Gastroesophageal sphincter (tissue), 4 donors: Measurements from ENCODE around the gene DYSF. TPM values are rescaled to one million over a fixed set of nuclear protein-coding genes. Genes with fewer than 3 reads are reported as not detected.

Experiments
- ATAC-seq: fragments of 150-250 bp; one replicate; pipeline ENCODE4 v1.9.1; 2016; ENCODE audit warnings: mild to moderate bottlenecking, moderate library complexity
- H3K27ac ChIP-seq, 4 donors: fragments of 200-600 bp; sonication (generic) in 3 of 4; 1 replicate in 3 of 4; 2 replicates in 1 of 4; pipeline ENCODE4 v1.5.1; 2016 to 2019
- H3K27me3 ChIP-seq: fragments of 200-600 bp; sonication (generic); one replicate; pipeline ENCODE4 v1.5.1; 2019
- H3K36me3 ChIP-seq, 2 donors: fragments of 200-600 bp; sonication (generic); one replicate each; pipeline ENCODE4 v1.5.1; 2019; ENCODE audit warnings: control low read depth in 1 of 2
- H3K4me1 ChIP-seq, 3 donors: fragments of 200-600 bp; sonication (generic); 1 replicate in 2 of 3; 2 replicates in 1 of 3; pipeline ENCODE4 v1.5.1; 2016 to 2019; ENCODE audit warnings: control low read depth in 2 of 3
- H3K4me3 ChIP-seq, 2 donors: fragments of 200-600 bp; sonication (generic); one replicate each; pipeline ENCODE4 v1.5.1; 2019; ENCODE audit warnings: mild to moderate bottlenecking in 1 of 2, moderate library complexity in 1 of 2
- H3K9me3 ChIP-seq, 3 donors: fragments of 200-600 bp; sonication (generic); one replicate each; pipeline ENCODE4 v1.5.1; 2017 to 2019; ENCODE audit warnings: control low read depth in 2 of 3
- EP300 ChIP-seq: sonication (generic); formaldehyde crosslinking; IDR thresholded peaks from one replicate; pipeline ENCODE4 v1.6.1; 2017; ENCODE audit warnings: antibody characterized with exemption, mild to moderate bottlenecking
- POLR2A ChIP-seq, 2 donors: fragments of 450-650 bp; IDR thresholded peaks; one replicate each; pipeline ENCODE4 v1.6.1; 2017; ENCODE audit warnings: antibody characterized with exemption in 2 of 2, mild to moderate bottlenecking in 2 of 2, moderate library complexity in 1 of 2
- POLR2AphosphoS5 ChIP-seq: sonication (generic); formaldehyde crosslinking; IDR thresholded peaks from one replicate; pipeline ENCODE4 v1.6.1; 2017; ENCODE audit warnings: antibody characterized with exemption
- WGBS, 2 donors: methylation state at CpG; one replicate each; pipeline ENCODE4 v1.1.5; 2018; ENCODE audit warnings: low coverage in 1 of 2; 5-methylcytosine and 5-hydroxymethylcytosine counted together
- total RNA-seq, 4 donors: library from RNA; depleted of rRNA; stranded (reverse); fragments of >200 nt; gene quantifications; one replicate each; pipeline ENCODE4 v1.1.0, GENCODE V29; 2016
- TF ChIP-seq, protein P1 (sequence below), 4 experiments: fragments of 200-600 bp in 2 of 4; fragments of 450-650 bp in 2 of 4; sonication (generic) in 1 of 4; IDR thresholded peaks; one replicate each; pipeline ENCODE4 v1.5.1; 2017 to 2019; ENCODE audit warnings: antibody characterized with exemption in 4 of 4, mild to moderate bottlenecking in 2 of 4, moderate library complexity in 2 of 4

DYSF gene
- total RNA-seq, 4 donors from 2014 or later, result 11.0 to 50.1 (median 17.4) TPM

DNA sequence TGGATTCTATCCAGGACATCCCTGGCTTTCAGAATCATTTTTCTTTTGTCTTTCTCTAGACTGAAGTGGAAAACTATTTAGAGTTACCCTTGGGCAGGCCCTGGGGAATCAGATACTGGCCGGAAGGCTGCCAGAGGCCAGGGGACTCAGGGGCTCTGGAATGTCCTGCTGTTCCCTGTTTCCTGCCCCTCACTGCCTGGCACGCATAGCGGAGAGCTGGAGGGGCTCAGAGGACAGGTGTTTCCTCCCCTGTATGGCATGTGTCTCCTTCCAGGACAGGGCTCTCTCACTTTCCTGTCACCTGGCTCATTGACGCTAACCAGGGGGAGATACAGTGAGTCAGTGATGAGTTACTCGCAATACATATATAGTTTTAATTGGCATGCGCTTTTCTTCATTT is 38.8 kb downstream of the DYSF start:
- Histone ChIP-seq H3K4me1 (no peaks in the 10 kb centered on the region), H3K27ac (peak overlapping the region in 2 of 4 donors; percentile 25 to 31), H3K36me3 (peaks cover 0 to 9% of the 10 kb centered on the region in 2 donors), H3K9me3 (no peaks in the 10 kb centered on the region), H3K27me3 (no peaks in the 10 kb centered on the region), H3K4me3 (no peak overlapping the region)
- TF ChIP-seq POLR2AphosphoS5, result peak; percentile 72
- TF ChIP-seq, protein P1, sequence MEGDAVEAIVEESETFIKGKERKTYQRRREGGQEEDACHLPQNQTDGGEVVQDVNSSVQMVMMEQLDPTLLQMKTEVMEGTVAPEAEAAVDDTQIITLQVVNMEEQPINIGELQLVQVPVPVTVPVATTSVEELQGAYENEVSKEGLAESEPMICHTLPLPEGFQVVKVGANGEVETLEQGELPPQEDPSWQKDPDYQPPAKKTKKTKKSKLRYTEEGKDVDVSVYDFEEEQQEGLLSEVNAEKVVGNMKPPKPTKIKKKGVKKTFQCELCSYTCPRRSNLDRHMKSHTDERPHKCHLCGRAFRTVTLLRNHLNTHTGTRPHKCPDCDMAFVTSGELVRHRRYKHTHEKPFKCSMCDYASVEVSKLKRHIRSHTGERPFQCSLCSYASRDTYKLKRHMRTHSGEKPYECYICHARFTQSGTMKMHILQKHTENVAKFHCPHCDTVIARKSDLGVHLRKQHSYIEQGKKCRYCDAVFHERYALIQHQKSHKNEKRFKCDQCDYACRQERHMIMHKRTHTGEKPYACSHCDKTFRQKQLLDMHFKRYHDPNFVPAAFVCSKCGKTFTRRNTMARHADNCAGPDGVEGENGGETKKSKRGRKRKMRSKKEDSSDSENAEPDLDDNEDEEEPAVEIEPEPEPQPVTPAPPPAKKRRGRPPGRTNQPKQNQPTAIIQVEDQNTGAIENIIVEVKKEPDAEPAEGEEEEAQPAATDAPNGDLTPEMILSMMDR (IDR thresholded peaks at IDR 0.05), result no peak
- TF ChIP-seq EP300, result no peak
- TF ChIP-seq POLR2A (IDR thresholded peaks at IDR 0.05), result no peak
- peak; percentile 83 for ATAC-seq
- WGBS, 2 donors, result 59 to 82% methylated on average over 4 of the region's 6 CpGs

DNA sequence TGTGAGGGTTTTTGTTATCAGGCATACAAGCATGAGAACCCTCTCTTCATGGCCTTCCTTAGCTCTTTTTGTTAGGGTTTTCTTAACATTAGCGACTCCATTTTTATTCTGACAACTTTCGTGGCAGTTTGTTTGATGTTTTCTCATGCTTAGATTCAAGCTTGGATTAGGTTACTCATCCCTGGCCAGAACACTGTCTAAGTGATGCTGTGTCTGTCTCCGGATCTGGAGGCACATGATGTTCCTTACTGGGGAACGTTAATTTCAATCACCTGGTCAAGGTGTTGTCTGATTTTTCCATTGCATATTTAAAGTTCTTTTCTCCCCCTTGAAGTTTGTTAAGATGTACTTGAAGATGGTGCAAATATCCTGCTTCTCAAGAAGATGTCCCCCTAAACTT is 40.7 kb downstream of the DYSF start:
- Histone ChIP-seq H3K9me3 (no peaks in the 10 kb centered on the region), H3K27me3 (no peaks in the 10 kb centered on the region), H3K4me3 (no peak overlapping the region), H3K27ac (no peak overlapping the region), H3K4me1 (peaks cover 0 to 11% (median 0%) of the 10 kb centered on the region in 3 donors), H3K36me3 (peaks cover 0 to 9% of the 10 kb centered on the region in 2 donors)
- TF ChIP-seq POLR2AphosphoS5 (no peak), EP300 (no peak), POLR2A (IDR thresholded peaks at IDR 0.05) (no peak)
- TF ChIP-seq, protein P1 (IDR thresholded peaks at IDR 0.05), result no peak
- no peak for ATAC-seq
- WGBS, 2 donors, result 86 to 91% methylated on average over 3 to 4 of the region's 4 CpGs

DNA sequence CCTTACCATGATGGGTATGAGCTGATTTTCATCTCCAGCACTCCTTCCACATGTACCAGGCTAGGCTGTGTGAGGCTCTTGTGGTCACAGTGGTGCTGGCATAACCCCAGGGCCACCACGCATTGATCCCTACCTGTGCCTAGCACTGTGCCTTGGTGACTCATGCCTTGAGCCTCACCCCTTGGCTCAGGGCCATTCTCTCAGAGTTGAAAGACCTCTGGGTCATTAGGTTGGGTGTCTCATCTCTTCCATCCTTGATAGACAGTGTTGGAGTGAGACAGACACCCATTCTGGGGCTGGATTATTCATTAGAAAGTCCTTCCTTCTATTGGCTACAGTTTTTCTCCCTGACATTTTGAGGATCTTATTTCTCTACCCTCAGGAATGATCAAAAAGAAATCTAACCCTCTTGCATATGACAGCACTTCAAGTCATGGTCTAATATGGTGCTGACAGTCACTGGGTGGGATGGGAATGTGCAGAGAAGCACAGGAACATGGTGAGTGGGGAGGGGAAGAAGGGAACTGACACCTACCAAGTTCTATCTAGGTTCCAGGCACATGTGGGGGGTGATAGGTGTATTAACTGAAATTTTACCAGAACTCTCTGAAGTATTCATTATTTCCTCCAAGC is 41.3 kb downstream of the DYSF start:
- Histone ChIP-seq H3K27me3 (no peaks in the 10 kb centered on the region), H3K4me1 (peaks cover 0 to 16% (median 0%) of the 10 kb centered on the region in 3 donors), H3K9me3 (no peaks in the 10 kb centered on the region), H3K4me3 (no peak overlapping the region), H3K36me3 (peaks cover 0 to 9% of the 10 kb centered on the region in 2 donors), H3K27ac (no peak overlapping the region)
- 100% methylated on average over 1 of the region's 1 CpG; no CpG with 5 or more reads in 1 of the 2 donors for WGBS, 2 donors
- no peak for ATAC-seq
- no peak for TF ChIP-seq POLR2AphosphoS5
- TF ChIP-seq EP300, result no peak
- no peak for TF ChIP-seq POLR2A (IDR thresholded peaks at IDR 0.05)
- TF ChIP-seq, protein P1 (IDR thresholded peaks at IDR 0.05), result no peak

DNA sequence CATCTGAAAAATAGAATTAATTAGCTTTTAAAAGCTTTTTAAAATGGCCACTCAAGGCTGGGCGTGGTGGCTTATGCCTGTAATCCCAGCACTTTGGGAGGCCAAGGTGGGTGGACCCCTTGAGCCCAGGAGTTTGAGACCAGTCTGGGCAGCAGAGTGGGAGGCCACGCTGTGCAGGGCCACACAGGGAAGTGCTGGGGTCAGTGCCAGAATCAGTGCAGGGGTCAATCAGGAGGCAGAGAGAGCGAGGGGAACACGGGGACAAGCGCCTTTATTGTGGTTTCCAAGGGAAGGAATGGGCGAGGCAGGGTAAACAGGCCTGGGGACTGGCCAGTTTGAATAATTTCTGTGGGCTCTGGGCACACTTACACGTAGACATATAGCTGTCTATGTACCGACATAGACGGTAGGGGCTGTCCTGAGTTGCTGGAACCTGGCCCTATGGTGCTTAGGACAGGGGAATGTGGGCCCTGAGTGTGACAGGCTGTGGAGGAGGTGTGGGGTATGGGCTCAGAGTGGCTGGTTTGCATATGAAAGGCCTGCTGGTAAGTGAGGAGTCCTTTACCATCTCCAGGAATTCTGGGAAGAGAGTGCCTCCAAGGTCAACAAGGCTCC is 42.9 kb downstream of the DYSF start:
- 37 to 70% methylated on average over 2 to 8 of the region's 9 CpGs for WGBS, 2 donors
- TF ChIP-seq POLR2A (IDR thresholded peaks at IDR 0.05) (no peak), POLR2AphosphoS5 (no peak), EP300 (no peak)
- TF ChIP-seq, protein P1 (IDR thresholded peaks at IDR 0.05), result no peak

DNA sequence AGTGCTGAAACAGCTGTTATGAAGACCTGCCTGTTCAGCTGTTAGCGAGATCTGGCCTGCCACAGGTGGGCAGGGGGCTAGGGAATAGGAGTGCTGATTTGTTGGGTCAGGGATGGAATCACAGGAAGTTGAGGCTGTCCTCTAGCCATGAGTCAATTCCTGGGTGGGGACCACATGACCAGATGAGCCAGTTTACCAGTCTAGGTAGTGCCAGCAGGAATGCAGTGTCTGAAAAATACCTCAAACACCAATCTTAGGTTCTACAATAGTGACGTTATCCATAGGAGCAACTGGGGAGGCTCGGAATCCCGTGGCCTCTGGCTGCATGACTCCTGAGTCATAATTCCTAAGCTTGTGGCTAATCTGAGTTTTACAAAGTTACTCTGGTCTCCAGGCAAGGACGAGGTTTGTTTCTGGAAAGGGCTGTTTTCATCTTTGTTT is 44.9 kb downstream of the DYSF start:
- Histone ChIP-seq H3K4me1 (peaks cover 0 to 32% (median 0%) of the 10 kb centered on the region in 3 donors), H3K27ac (peak overlapping the region in 3 of 4 donors; percentile 38 to 67 (median 64))
- WGBS, 2 donors, result 7 to 49% methylated on average over 3 to 4 of the region's 5 CpGs

More for the DNA sequence above, 42.9 kb downstream of the DYSF start:
- Histone ChIP-seq H3K27me3 (no peaks in the 10 kb centered on the region), H3K4me1 (peaks cover 0 to 27% (median 0%) of the 10 kb centered on the region in 3 donors), H3K4me3 (no peak overlapping the region), H3K36me3 (peaks cover 0 to 9% of the 10 kb centered on the region in 2 donors), H3K9me3 (no peaks in the 10 kb centered on the region), H3K27ac (peak overlapping the region in 1 of 4 donors; percentile 3)
- no peak for ATAC-seq

More for the DNA sequence above, 44.9 kb downstream of the DYSF start:
- TF ChIP-seq POLR2A (IDR thresholded peaks at IDR 0.05) (no peak), POLR2AphosphoS5 (no peak), EP300 (no peak)
- TF ChIP-seq, protein P1 (IDR thresholded peaks at IDR 0.05), result no peak
- Histone ChIP-seq H3K36me3 (peaks cover 0 to 9% of the 10 kb centered on the region in 2 donors), H3K27me3 (no peaks in the 10 kb centered on the region), H3K4me3 (no peak overlapping the region), H3K9me3 (no peaks in the 10 kb centered on the region)
- no peak for ATAC-seq
